ENCODE results near the gene MYL6. TPM values are rescaled to one million over a fixed set of nuclear protein-coding genes. Genes with fewer than 3 reads are reported as not detected.

Gene MYL6
- total RNA-seq, 3 donors from 2014 or later, result 1,725 to 2,481 (median 1,981) TPM

DNA sequence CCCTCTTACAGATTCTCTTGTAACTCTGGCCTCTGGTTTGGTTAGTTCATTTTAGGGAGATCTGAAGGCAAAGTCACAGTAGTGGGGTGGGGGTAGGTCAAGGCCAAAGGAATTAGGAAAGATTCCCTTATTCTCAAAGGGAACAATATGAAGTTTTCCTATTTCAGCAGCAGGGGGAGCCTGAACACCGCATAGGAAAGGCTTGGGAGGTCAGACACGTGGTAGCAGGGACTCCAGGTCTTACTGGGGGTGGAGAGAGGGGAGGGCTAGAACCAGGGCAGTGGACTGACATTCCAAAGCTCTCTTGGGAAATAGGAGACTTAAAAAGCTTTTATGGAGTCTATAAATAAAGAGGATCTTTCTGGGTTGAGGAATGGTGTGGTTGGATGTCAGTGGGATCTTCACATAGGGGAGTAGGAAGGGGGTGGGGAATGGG is 38.8 kb upstream of the MYL6 start:
- peak overlapping the region in 2 of 3 donors; percentile 75 to 80 for H3K4me3 ChIP-seq
- TF ChIP-seq, protein P1, sequence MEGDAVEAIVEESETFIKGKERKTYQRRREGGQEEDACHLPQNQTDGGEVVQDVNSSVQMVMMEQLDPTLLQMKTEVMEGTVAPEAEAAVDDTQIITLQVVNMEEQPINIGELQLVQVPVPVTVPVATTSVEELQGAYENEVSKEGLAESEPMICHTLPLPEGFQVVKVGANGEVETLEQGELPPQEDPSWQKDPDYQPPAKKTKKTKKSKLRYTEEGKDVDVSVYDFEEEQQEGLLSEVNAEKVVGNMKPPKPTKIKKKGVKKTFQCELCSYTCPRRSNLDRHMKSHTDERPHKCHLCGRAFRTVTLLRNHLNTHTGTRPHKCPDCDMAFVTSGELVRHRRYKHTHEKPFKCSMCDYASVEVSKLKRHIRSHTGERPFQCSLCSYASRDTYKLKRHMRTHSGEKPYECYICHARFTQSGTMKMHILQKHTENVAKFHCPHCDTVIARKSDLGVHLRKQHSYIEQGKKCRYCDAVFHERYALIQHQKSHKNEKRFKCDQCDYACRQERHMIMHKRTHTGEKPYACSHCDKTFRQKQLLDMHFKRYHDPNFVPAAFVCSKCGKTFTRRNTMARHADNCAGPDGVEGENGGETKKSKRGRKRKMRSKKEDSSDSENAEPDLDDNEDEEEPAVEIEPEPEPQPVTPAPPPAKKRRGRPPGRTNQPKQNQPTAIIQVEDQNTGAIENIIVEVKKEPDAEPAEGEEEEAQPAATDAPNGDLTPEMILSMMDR (IDR thresholded peaks at IDR 0.05), result peak; percentile 81 to 91 (median 87)
- TF ChIP-seq POLR2A (IDR thresholded peaks at IDR 0.05), result no peak
- TF ChIP-seq POLR2AphosphoS5 (IDR thresholded peaks at IDR 0.05), result peak; percentile 35 to 80 (median 44)
- H3K36me3 ChIP-seq, result no peaks in the 10 kb centered on the region
- peak overlapping the region; percentile 96 to 98 for H3K27ac ChIP-seq
- H3K9me3 ChIP-seq, result no peaks in the 10 kb centered on the region
- H3K27me3 ChIP-seq, result no peaks in the 10 kb centered on the region
- DNase-seq (ENCODE audit: low spot score in 2 of 2), result peak in 1 of 2 donors; percentile 78
- intact Hi-C loops (cut with DNase I; ENCODE audit: low total_unique reads), result loop anchor here (2.0 kb wide), 1 partner anchor 349 kb away; the partner anchor contains the start of gene SPRYD4
- H3K4me1 ChIP-seq, result peaks cover 5 to 8% of the 10 kb centered on the region in 2 donors

DNA sequence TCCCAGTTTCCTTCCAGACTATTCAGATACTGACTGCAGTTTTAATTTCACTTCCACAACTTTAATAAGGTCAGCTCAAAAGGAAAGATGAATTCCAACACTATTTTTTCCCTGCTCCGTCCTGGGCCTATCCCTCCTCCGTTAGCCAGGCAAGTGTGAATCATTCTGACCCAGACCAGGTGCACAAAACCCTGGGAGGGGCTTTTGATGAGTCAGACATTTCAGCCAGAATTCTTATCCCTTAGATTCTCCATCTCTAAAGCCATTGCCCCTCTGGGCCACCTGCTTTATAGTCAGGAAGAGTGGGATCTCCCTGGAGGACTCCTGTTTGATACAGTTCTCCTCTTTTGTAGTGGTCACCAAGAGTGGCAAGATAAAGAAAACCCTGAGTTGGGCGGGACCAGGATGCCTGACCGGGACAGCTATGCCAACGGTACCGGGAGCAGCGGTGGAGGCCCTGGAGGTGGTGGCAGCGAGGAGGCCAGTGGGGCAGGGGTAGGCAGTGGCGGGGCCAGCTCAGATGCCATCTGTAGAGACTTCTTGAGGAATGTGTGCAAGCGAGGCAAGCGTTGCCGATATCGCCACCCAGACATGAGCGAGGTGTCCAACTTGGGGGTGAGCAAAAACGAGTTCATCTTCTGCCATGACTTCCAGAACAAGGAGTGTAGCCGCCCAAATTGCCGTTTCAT is 37.9 kb upstream of the MYL6 start:
- TF ChIP-seq POLR2A (IDR thresholded peaks at IDR 0.05), result no peak
- TF ChIP-seq, protein P1 (IDR thresholded peaks at IDR 0.05), result no peak
- TF ChIP-seq POLR2AphosphoS5 (IDR thresholded peaks at IDR 0.05), result no peak
- no peak overlapping the region for H3K4me3 ChIP-seq
- H3K27ac ChIP-seq, result peak overlapping the region; percentile 96 to 98
- no peaks in the 10 kb centered on the region for H3K9me3 ChIP-seq
- no peak for DNase-seq (ENCODE audit: low spot score in 2 of 2)
- H3K36me3 ChIP-seq, result no peaks in the 10 kb centered on the region
- intact Hi-C loops (cut with DNase I; ENCODE audit: low total_unique reads), result loop anchor here (5.0 kb wide), 1 partner anchor 37 kb away; the partner anchor contains the start of gene MYL6
- no peaks in the 10 kb centered on the region for H3K27me3 ChIP-seq
- H3K4me1 ChIP-seq, result peaks cover 5 to 8% of the 10 kb centered on the region in 2 donors

DNA sequence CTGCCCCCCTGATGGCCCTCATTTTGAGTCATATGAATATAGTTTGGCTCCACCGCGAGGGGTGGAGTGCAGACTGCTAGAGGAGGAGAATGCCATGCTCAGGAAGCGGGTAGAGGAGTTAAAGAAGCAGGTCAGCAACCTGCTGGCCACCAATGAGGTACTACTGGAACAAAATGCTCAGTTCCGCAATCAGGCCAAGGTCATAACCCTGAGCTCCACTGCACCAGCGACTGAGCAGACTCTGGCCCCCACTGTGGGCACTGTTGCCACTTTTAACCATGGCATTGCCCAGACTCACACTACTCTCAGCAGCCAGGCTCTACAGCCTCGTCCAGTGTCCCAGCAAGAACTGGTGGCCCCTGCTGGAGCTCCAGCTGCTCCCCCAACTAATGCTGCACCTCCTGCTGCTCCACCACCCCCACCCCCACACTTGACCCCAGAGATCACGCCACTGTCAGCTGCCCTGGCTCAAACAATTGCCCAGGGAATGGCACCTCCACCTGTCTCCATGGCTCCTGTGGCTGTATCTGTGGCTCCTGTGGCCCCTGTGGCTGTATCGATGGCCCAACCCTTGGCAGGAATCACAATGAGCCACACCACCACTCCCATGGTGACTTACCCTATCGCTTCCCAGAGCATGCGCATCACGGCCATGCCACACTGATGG is 36.8 kb upstream of the MYL6 start:
- Histone ChIP-seq H3K27ac (no peak overlapping the region), H3K4me1 (peaks cover 5 to 12% of the 10 kb centered on the region in 2 donors)

GRCh38 chr12:56122637-56123036 is 35.5 kb upstream of the MYL6 start:
- no peaks in the 10 kb centered on the region for H3K9me3 ChIP-seq
- intact Hi-C loops (cut with DNase I; ENCODE audit: low total_unique reads), result loop anchor here (5.0 kb wide), 1 partner anchor 35 kb away; the partner anchor contains the start of gene MYL6
- peaks cover 8 to 22% of the 10 kb centered on the region in 2 donors for H3K4me1 ChIP-seq
- H3K4me3 ChIP-seq, result no peak overlapping the region
- no peak for DNase-seq (ENCODE audit: low spot score in 2 of 2)
- no peaks in the 10 kb centered on the region for H3K36me3 ChIP-seq
- H3K27ac ChIP-seq, result peak overlapping the region in 1 of 2 donors; percentile 3
- TF ChIP-seq POLR2AphosphoS5 (IDR thresholded peaks at IDR 0.05), result no peak
- TF ChIP-seq, protein P1 (IDR thresholded peaks at IDR 0.05), result no peak
- no peaks in the 10 kb centered on the region for H3K27me3 ChIP-seq

More for the DNA sequence above, 36.8 kb upstream of the MYL6 start:
- no peak overlapping the region for H3K4me3 ChIP-seq
- H3K9me3 ChIP-seq, result no peaks in the 10 kb centered on the region
- no peaks in the 10 kb centered on the region for H3K27me3 ChIP-seq
- no peak for DNase-seq (ENCODE audit: low spot score in 2 of 2)
- intact Hi-C loops (cut with DNase I; ENCODE audit: low total_unique reads), result loop anchor here (5.0 kb wide), 1 partner anchor 36 kb away; the partner anchor contains the start of gene MYL6
- no peaks in the 10 kb centered on the region for H3K36me3 ChIP-seq
- no peak for TF ChIP-seq POLR2AphosphoS5 (IDR thresholded peaks at IDR 0.05)
- TF ChIP-seq, protein P1 (IDR thresholded peaks at IDR 0.05), result no peak
- no peak for TF ChIP-seq POLR2A (IDR thresholded peaks at IDR 0.05)

Data from breast epithelium (tissue), 4 donors.